Psoas muscle (tissue), 8 donors: ENCODE measurements around the gene BAIAP3. TPM values are rescaled to one million over a fixed set of nuclear protein-coding genes. Genes with fewer than 3 reads are reported as not detected.

Experiments used
- ATAC-seq, 4 donors: fragments of 200-7000 bp; cut with Tn5 transposase; one replicate each; pipeline ENCODE4 v1.9.1; 2020; ENCODE audit warnings: moderate library complexity in 3 of 4, mild to moderate bottlenecking in 2 of 4
- DNase-seq, 2 donors: peaks; one replicate each; pipeline ENCODE4 v3.0.0-alpha.2; 2020
- H3K27ac ChIP-seq: fragments of 200-600 bp; one replicate; pipeline ENCODE4 v1.8.0; 2022
- H3K27me3 ChIP-seq, 3 donors: fragments of 200-600 bp in 1 of 3; one replicate each; pipeline versions ENCODE4 v1.6.1 to v1.8.0; 2013 to 2022; ENCODE audit warnings: low read length in 2 of 3, mild to moderate bottlenecking in 2 of 3, moderate library complexity in 1 of 3; ENCODE audit not compliant: insufficient read depth in 3 of 3
- H3K36me3 ChIP-seq, 2 donors: fragments of 200-600 bp in 1 of 2; one replicate each; pipeline versions ENCODE4 v1.6.1 to v1.8.0; 2013 to 2022; ENCODE audit warnings: low read depth in 1 of 2, mild to moderate bottlenecking in 1 of 2, moderate library complexity in 1 of 2; ENCODE audit not compliant: insufficient read depth in 1 of 2
- H3K4me1 ChIP-seq: fragments of 200-600 bp; one replicate; pipeline ENCODE4 v1.8.0; 2022
- H3K4me3 ChIP-seq: fragments of 200-600 bp; one replicate; pipeline ENCODE4 v1.8.0; 2022; ENCODE audit warnings: mild to moderate bottlenecking
- H3K9me3 ChIP-seq: fragments of 200-600 bp; one replicate; pipeline ENCODE4 v1.8.0; 2022
- CTCF ChIP-seq: fragments of 200-600 bp; IDR thresholded peaks from one replicate; pipeline ENCODE4 v1.8.0; 2022; ENCODE audit warnings: antibody characterized with exemption
- WGBS, 3 donors: extraction: QIAGEN DNeasy Blood & Tissue Kit; methylation state at CpG; one replicate each; pipeline versions ENCODE4 v1.1.6 to v1.1.7; 2013; 5-methylcytosine and 5-hydroxymethylcytosine counted together
- intact Hi-C, 2 donors: fragments of 100-400 bp; cut with DNase I; formaldehyde crosslinking; loops; one replicate each; pipeline versions ENCODE4 v1.11.0 to v1.14.2; 2022
- polyA plus RNA-seq, 3 donors: library from polyadenylated mRNA; stranded (reverse); fragments of 200-250 nt; gene quantifications; one replicate each; pipeline ENCODE4 v1.2.3, GENCODE V29; 2013
- total RNA-seq, 4 donors: library from RNA; stranded (reverse); fragmentation: NEBNext Ultra II Directional in 2 of 4; extraction: Animal tissue kit (Norgen Biotek cat#: 25700) in 2 of 4; gene quantifications; one replicate each; pipeline versions ENCODE4 v1.2.1 to v1.2.4, GENCODE V29; 2021 to 2023
- donor health status: healthy with polysubstance abuse.
- donor health status: DM: no; HTN: no; CAD: no; lungs with moderate emphysema.
- donor health status: Bipolar disorder and iron deficiency.
- donor health status: healthy.
- donor health status: DM: yes; HTN: yes; CAD: no.
- donor health status: DM: no; HTN: no; CAD: no.
- donor health status: DM: no; HTN: no; CAD: no.
- donor health status: DM: yes; HTN: yes; CAD: no.

Gene BAIAP3
- total and polyA plus RNA-seq, 7 donors = 0.38 to 3.5 (median 1.1) TPM

DNA sequence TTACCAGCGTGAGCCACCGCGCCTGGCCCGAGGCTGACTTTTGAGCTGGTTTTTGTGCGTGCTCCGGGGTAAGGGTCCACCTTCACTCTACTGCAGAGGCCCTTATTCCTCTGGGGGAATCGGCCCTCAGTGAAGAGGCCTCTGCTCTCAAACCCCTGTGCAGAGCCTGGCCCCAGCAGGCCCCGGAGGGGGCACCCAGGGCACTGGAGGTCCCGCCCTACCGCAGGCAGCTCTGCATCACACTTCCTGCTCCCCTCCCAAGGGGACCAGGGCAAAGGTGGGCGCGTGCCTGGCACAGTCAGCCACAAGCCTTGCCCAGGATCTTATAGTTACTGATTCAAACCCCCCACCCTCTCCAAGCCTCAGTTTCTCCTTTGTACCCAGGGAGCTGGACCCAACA lies 27.6 kb upstream of the BAIAP3 start:
- DNase-seq (no peak), ATAC-seq (no peak)
- 62 to 65% (median 63%) methylated on average over 11 to 12 of the region's 12 CpGs for WGBS, 3 donors
- peaks cover 0 to 23% (median 4%) of the 10 kb centered on the region in 3 donors for H3K27me3 ChIP-seq
- no peaks in the 10 kb centered on the region for H3K9me3 ChIP-seq
- no peak overlapping the region for H3K27ac ChIP-seq
- H3K4me3 ChIP-seq = no peak overlapping the region
- peaks cover 10% of the 10 kb centered on the region for H3K4me1 ChIP-seq
- intact Hi-C loops = no loop called here
- no peaks in the 10 kb centered on the region for H3K36me3 ChIP-seq
- TF ChIP-seq CTCF = no peak

DNA sequence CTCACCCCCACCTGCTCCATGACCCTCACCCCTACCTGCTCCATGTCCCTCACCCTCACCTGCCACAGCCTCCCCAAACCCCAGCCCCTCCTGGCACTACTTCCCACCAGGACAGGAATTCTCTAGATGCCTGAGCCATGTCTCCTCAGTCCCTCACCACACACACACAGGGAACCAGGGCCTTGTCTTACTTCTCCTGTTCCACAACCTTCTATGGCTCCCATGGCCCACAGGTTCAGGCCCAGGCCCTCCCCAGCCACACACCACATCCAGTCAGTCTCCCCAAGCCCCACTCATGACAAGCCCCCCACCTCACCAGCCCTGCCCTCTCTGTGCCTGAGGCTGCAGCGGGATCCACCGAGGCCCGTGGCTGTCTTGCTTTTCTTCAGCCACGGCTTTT lies 27.1 kb upstream of the BAIAP3 start:
- intact Hi-C loops = no loop called here
- no peak for DNase-seq
- peaks cover 0 to 18% (median under 1%) of the 10 kb centered on the region in 3 donors for H3K27me3 ChIP-seq
- no peaks in the 10 kb centered on the region for H3K36me3 ChIP-seq
- WGBS, 3 donors = 57 to 67% (median 60%) methylated on average over 4 of the region's 4 CpGs
- H3K27ac ChIP-seq = no peak overlapping the region
- no peak for ATAC-seq
- H3K9me3 ChIP-seq = no peaks in the 10 kb centered on the region
- no peak for TF ChIP-seq CTCF
- no peak overlapping the region for H3K4me3 ChIP-seq
- H3K4me1 ChIP-seq = peaks cover 12% of the 10 kb centered on the region

- 5 to 10% (median 7%) methylated on average over 15 to 42 of the region's 43 CpGs for WGBS, 3 donors
- H3K9me3 ChIP-seq = no peaks in the 10 kb centered on the region
- H3K4me3 ChIP-seq = peak overlapping the region; percentile 90
- DNase-seq (no peak), ATAC-seq (peak; percentile 27 to 50 (median 42))
- intact Hi-C loops = no loop called here
- peak overlapping the region; percentile 98 for H3K27ac ChIP-seq
- H3K4me1 ChIP-seq = peaks cover 30% of the 10 kb centered on the region
- no peaks in the 10 kb centered on the region for H3K27me3 ChIP-seq
- no peaks in the 10 kb centered on the region for H3K36me3 ChIP-seq
- no peak for TF ChIP-seq CTCF
Measured at GRCh38 chr16:1308036-1308976, 25.1 kb upstream of the BAIAP3 start.

DNA sequence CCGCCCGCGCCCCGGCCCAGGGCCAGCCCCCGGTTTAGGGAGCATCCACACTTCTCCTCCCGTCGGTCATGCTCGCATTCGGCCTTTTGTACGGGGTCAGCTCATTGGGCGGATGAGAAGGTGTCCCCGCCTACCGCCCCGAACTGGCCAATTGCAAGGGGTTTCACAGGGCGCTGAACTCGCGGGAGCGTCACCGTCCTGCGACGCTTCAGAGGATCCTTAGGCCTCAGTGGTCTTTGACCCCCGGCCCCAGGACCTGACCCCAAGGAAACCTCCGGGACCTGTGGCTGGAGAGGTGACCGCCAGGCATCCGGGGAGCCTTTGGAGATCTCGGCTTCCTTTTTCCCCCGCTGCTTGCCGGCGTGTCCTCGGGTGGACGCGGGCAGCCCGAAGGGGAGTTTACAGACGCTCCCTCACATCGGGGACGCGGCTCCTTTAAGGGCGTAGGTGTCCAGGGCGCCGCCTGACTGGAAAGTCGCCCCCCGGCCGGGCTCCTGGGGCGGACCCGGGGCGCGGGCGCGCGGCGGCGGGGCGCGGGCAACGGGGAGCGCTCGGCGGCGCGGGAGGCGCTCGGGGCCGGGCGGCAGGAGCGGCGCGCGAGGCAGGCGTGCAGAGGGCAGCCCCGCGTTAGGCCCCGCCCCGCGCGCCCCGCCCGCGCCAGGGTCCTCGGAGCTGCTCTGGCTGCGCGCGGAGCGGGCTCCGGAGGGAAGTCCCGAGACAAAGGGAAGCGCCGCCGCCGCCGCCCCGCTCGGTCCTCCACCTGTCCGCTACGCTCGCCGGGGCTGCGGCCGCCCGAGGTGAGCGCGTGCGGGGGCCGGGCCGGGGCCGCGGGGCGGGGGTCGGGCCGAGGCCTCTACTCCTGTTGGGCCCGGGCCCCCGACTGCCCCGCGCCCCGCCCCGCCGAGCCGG lies 24.2 kb upstream of the BAIAP3 start, which contains the start of gene UBE2I:
TSS of gene UBE2I (plus strand) at position 660 of the 909 bp plus-strand sequence. CDS start 4,395 bp downstream, outside the sequence.
- Histone ChIP-seq H3K9me3 (no peaks in the 10 kb centered on the region), H3K27me3 (no peaks in the 10 kb centered on the region), H3K4me3 (peak within 1 kb of the TSS; percentile 90), H3K27ac (peak within 1 kb of the TSS; percentile 98), H3K36me3 (peaks cover 0 to 4% of the 10 kb centered on the region in 2 donors), H3K4me1 (peaks cover 37% of the 10 kb centered on the region)
- intact Hi-C loops = no loop called here
- no peak for TF ChIP-seq CTCF
- 0 to 1% (median 0%) methylated on average over 59 to 117 of the region's 117 CpGs for WGBS, 3 donors
- DNase-seq = peak; percentile 97 to 98
- ATAC-seq = peak; percentile 91 to 94 (median 92)
